GM19438 (cell line): Measurements from ENCODE around the gene MYL10.

Source experiments
- ATAC-seq: cut with Tn5 transposase; IDR thresholded peaks from one replicate; pipeline ENCODE4 v1.9.1; 2021; ENCODE audit warnings: low read depth; ENCODE audit not compliant: unreplicated experiment

MYL10 gene

GRCh38 chr7:101598986-101599771 is 29.9 kb downstream of the MYL10 start:
- no peak for ATAC-seq

GRCh38 chr7:101598422-101598985 is 30.6 kb downstream of the MYL10 start:
- ATAC-seq, result no peak

GRCh38 chr7:101597941-101598340 is 31.2 kb downstream of the MYL10 start:
- ATAC-seq, result no peak

GRCh38 chr7:101596898-101597297 is 32.2 kb downstream of the MYL10 start:
- ATAC-seq, result no peak

- ATAC-seq, result no peak
Observed at GRCh38 chr7:101595766-101596537, 33.1 kb downstream of the MYL10 start.

GRCh38 chr7:101595246-101595645 is 33.9 kb downstream of the MYL10 start:
- no peak for ATAC-seq

GRCh38 chr7:101594790-101595189 is 34.3 kb downstream of the MYL10 start:
- no peak for ATAC-seq

GRCh38 chr7:101593556-101593955 is 35.5 kb downstream of the MYL10 start:
- no peak for ATAC-seq

GRCh38 chr7:101591504-101591903 is 37.6 kb downstream of the MYL10 start:
- ATAC-seq, result no peak

- no peak for ATAC-seq
Observed at GRCh38 chr7:101590663-101591435, 38.2 kb downstream of the MYL10 start.

GRCh38 chr7:101589976-101590662 is 39.0 kb downstream of the MYL10 start:
- ATAC-seq, result no peak

- no peak for ATAC-seq
Observed at GRCh38 chr7:101589052-101589451, 40.0 kb downstream of the MYL10 start.

- ATAC-seq, result no peak
Observed at GRCh38 chr7:101588131-101588935, 40.8 kb downstream of the MYL10 start.

- no peak for ATAC-seq
Observed at GRCh38 chr7:101586906-101587677, 42.0 kb downstream of the MYL10 start.

GRCh38 chr7:101586078-101586905 is 42.8 kb downstream of the MYL10 start:
- no peak for ATAC-seq

GRCh38 chr7:101582971-101583370 is 46.1 kb downstream of the MYL10 start:
- no peak for ATAC-seq

- no peak for ATAC-seq
Observed at GRCh38 chr7:101581891-101582290, 47.2 kb downstream of the MYL10 start.

GRCh38 chr7:101580596-101580995 is 48.5 kb downstream of the MYL10 start:
- no peak for ATAC-seq
